HCT116 (cell line): ENCODE data around the gene WDR72. TPM values are rescaled to one million over a fixed set of nuclear protein-coding genes. Genes with fewer than 3 reads are reported as not detected.
"Not testable (repeated sequence)": the region's sequence is repeated elsewhere in the genome, so short reads cannot be mapped to it uniquely, and the experiment has no call there.

Experiments
- ATAC-seq: fragments of 200-7000 bp; cut with Tn5 transposase; 2 replicates; pipeline ENCODE4 v1.9.1; 2020; ENCODE audit warnings: mild to moderate bottlenecking, moderate library complexity
- BruUV-seq: library from RNA; stranded (reverse); fragments of 400-500 nt; replicated peaks from 2 replicates; lab custom pipeline; 2021; lab: Mats Ljungman, UMichigan
- CTCF ChIA-PET: fragments of 300-600 bp; sonication (Branson Sonifier 250); formaldehyde crosslinking; loops from one replicate; lab custom pipeline; 2021; ENCODE audit warnings: antibody characterized with exemption; lab: Charles Lee
- POLR2A ChIA-PET: fragments of 300-600, 350-600 bp; sonication (Branson Sonifier 250); formaldehyde crosslinking; loops from one replicate; lab custom pipeline; 2021; ENCODE audit warnings: antibody characterized with exemption; lab: Charles Lee
- RAD21 ChIA-PET, 2 experiments: fragments of 300-600 bp; sonication (Branson Sonifier 250); formaldehyde crosslinking; loops; one replicate each; lab custom pipeline; 2023; ENCODE audit warnings: low total read pairs in 2 of 2; ENCODE audit not compliant: uncharacterized antibody in 2 of 2, unreplicated experiment in 2 of 2, low non-redundant PET in 1 of 2; lab: Charles Lee
- DNase-seq: peaks from one replicate; pipeline ENCODE4 v3.0.0-alpha.2; 2010; ENCODE audit warnings: low read depth, low spot score
- H2AFZ ChIP-seq: fragments of 200-600 bp; shearing (Covaris generic), sonication (generic); 2 replicates; pipeline ENCODE4 v1.6.1; 2017; ENCODE audit warnings: low read depth, mixed run types, mixed read lengths, antibody characterized with exemption, low read length; ENCODE audit not compliant: poor library complexity, severe bottlenecking
- H3K27ac ChIP-seq: 2 replicates; pipeline ENCODE4 v1.5.1; 2012; ENCODE audit warnings: low read depth, low read length
- H3K27me3 ChIP-seq: fragments of 200-600 bp; sonication (generic); 2 replicates; pipeline ENCODE4 v1.6.1; 2016; ENCODE audit warnings: mixed run types, low read length, mixed read lengths; ENCODE audit not compliant: insufficient read depth
- H3K36me3 ChIP-seq, 2 experiments: fragments of 200-500 bp in 1 of 2; fragments of 200-600 bp in 1 of 2; sonication (Bioruptor generic) in 1 of 2; sonication (generic) in 1 of 2; 2 replicates each; pipeline versions ENCODE4 v1.5.1 to v1.6.1; 2014 to 2016; ENCODE audit warnings: low read length in 2 of 2, inconsistent platforms in 1 of 2, mixed read lengths in 1 of 2, mixed run types in 1 of 2; ENCODE audit not compliant: insufficient read depth in 2 of 2, control insufficient read depth in 1 of 2
- H3K4me1 ChIP-seq, 2 experiments: fragments of 200-600 bp in 1 of 2; sonication (generic) in 1 of 2; 2 replicates each; pipeline versions ENCODE4 v1.5.1 to v1.6.1; 2012 to 2017; ENCODE audit warnings: low read length in 2 of 2, inconsistent platforms in 1 of 2, mild to moderate bottlenecking in 1 of 2, mixed read lengths in 1 of 2, mixed run types in 1 of 2, moderate library complexity in 1 of 2; ENCODE audit not compliant: insufficient read depth in 2 of 2, control insufficient read depth in 1 of 2
- H3K4me2 ChIP-seq: fragments of 200-600 bp; sonication (generic); 2 replicates; pipeline ENCODE4 v1.6.1; 2017; ENCODE audit warnings: mixed run types, low read length, mixed read lengths
- H3K4me3 ChIP-seq, 2 experiments: fragments of 200-600 bp in 1 of 2; sonication (generic) in 1 of 2; replicated peaks in 1 of 2; 2 replicates each; pipeline ENCODE4 v1.5.1; 2011 to 2016; ENCODE audit warnings: low read length in 2 of 2, control low read depth in 1 of 2, low read depth in 1 of 2, mild to moderate bottlenecking in 1 of 2, mixed read lengths in 1 of 2, mixed run types in 1 of 2
- H3K79me2 ChIP-seq: fragments of 200-600 bp; sonication (generic); 2 replicates; pipeline ENCODE4 v1.6.1; 2017; ENCODE audit warnings: mild to moderate bottlenecking, mixed run types, low read length, moderate library complexity, mixed read lengths; ENCODE audit not compliant: insufficient read depth
- H3K9ac ChIP-seq: fragments of 200-600 bp; sonication (generic); 2 replicates; pipeline ENCODE4 v1.6.1; 2016; ENCODE audit warnings: low read length, mixed read lengths
- H3K9me2 ChIP-seq: fragments of 200-600 bp; sonication (generic), shearing (Covaris generic); 2 replicates; pipeline ENCODE4 v1.6.1; 2017; ENCODE audit warnings: mixed run types, mild to moderate bottlenecking, moderate library complexity; ENCODE audit not compliant: insufficient read depth
- H3K9me3 ChIP-seq, 2 experiments: fragments of 200-500 bp in 1 of 2; fragments of 200-600 bp in 1 of 2; sonication (Bioruptor generic) in 1 of 2; sonication (generic) in 1 of 2; 2 replicates each; pipeline ENCODE4 v1.6.1; 2014 to 2017; ENCODE audit warnings: low read length in 2 of 2, mixed read lengths in 2 of 2, inconsistent platforms in 1 of 2, low read depth in 1 of 2, mild to moderate bottlenecking in 1 of 2, mixed run types in 1 of 2, moderate library complexity in 1 of 2; ENCODE audit not compliant: control insufficient read depth in 1 of 2, insufficient read depth in 1 of 2
- H4K20me1 ChIP-seq: fragments of 200-600 bp; sonication (generic), shearing (Covaris generic); 2 replicates; pipeline ENCODE4 v1.6.1; 2017; ENCODE audit warnings: mixed run types, mild to moderate bottlenecking, moderate library complexity; ENCODE audit not compliant: insufficient read depth
- CEBPB ChIP-seq: IDR thresholded peaks from 2 replicates; pipeline ENCODE4 v1.6.1; 2012; ENCODE audit warnings: low read depth
- EGR1 ChIP-seq: IDR thresholded peaks from 2 replicates; pipeline ENCODE4 v1.6.1; 2012; ENCODE audit warnings: low read depth
- EZH2 ChIP-seq: fragments of 200-600 bp; sonication (generic); IDR thresholded peaks from 2 replicates; pipeline ENCODE4 v1.6.1; 2017; ENCODE audit warnings: antibody characterized with exemption, mixed run types
- MAX ChIP-seq: IDR thresholded peaks from 2 replicates; pipeline ENCODE4 v1.6.1; 2012
- REST ChIP-seq: IDR thresholded peaks from 2 replicates; pipeline ENCODE4 v1.6.1; 2012; ENCODE audit warnings: low read depth
- SIN3A ChIP-seq: IDR thresholded peaks from 2 replicates; pipeline ENCODE4 v1.6.1; 2012; ENCODE audit warnings: low read depth
- TCF7L2 ChIP-seq: IDR thresholded peaks from 2 replicates; pipeline ENCODE4 v1.7.0; 2011; ENCODE audit warnings: borderline replicate concordance, inconsistent platforms; ENCODE audit not compliant: insufficient read depth, insufficient read length; ENCODE audit errors: extremely low read depth
- ZFX ChIP-seq: fragments of 450-650 bp; IDR thresholded peaks from 2 replicates; pipeline ENCODE4 v1.6.1; 2017
- intact Hi-C: fragments of 100-400 bp; cut with micrococcal nuclease; formaldehyde crosslinking; loops from 2 replicates; pipeline ENCODE4 v1.10.0; 2022
- total RNA-seq: library from RNA; stranded (reverse); gene quantifications from one replicate; pipeline ENCODE4 v1.2.1, GENCODE V29; 2021; ENCODE audit not compliant: unreplicated experiment

Gene WDR72
- total RNA-seq, 1 experiment from 2014 or later: 5.8 TPM

GRCh38 chr15:53786401-53786800 lies 26.9 kb upstream of the WDR72 start:
- CTCF ChIA-PET: no interaction called here
- RAD21 ChIA-PET: no interaction called here
- no TSS peak for BruUV-seq

GRCh38 chr15:53785241-53785640 lies 25.8 kb upstream of the WDR72 start:
- H3K9me3 ChIP-seq, CTCF ChIA-PET, H3K27ac ChIP-seq, ATAC-seq, H3K9me2 ChIP-seq, H4K20me1 ChIP-seq, H3K4me1 ChIP-seq, H3K4me3 ChIP-seq, H3K9ac ChIP-seq, POLR2A ChIA-PET, RAD21 ChIA-PET, intact Hi-C loops, H2AFZ ChIP-seq, DNase-seq, H3K27me3 ChIP-seq, H3K79me2 ChIP-seq, H3K4me2 ChIP-seq, H3K36me3 ChIP-seq, BruUV-seq: not testable (repeated sequence)

More at GRCh38 chr15:53786401-53786800, 26.9 kb upstream of the WDR72 start:
- DNase-seq: no peak
- Histone ChIP-seq H3K79me2 (no peaks in the 10 kb centered on the region), H3K27me3 (peaks cover 4% of the 10 kb centered on the region; the same call in 1 of the 2 replicates), H3K4me2 (no peak overlapping the region), H3K9me3 (no peaks in the 10 kb centered on the region), H3K4me1 (no peaks in the 10 kb centered on the region), H3K4me3 (no peak overlapping the region), H3K36me3 (no peaks in the 10 kb centered on the region), H4K20me1 (no peaks in the 10 kb centered on the region), H2AFZ (no peak overlapping the region), H3K9ac (no peak overlapping the region), H3K27ac (no peak overlapping the region), H3K9me2 (no peaks in the 10 kb centered on the region)
- ATAC-seq: no peak
- intact Hi-C loops: no loop called here
- TF ChIP-seq EZH2: no peak
- POLR2A ChIA-PET: no interaction called here

- Histone ChIP-seq H3K9me2 (no peaks in the 10 kb centered on the region), H3K9ac (no peak overlapping the region), H4K20me1 (no peaks in the 10 kb centered on the region; the same call in 1 of the 2 replicates), H3K36me3 (no peaks in the 10 kb centered on the region), H3K9me3 (no peaks in the 10 kb centered on the region), H3K4me1 (no peaks in the 10 kb centered on the region), H3K4me3 (no peak overlapping the region), H3K27me3 (no peaks in the 10 kb centered on the region), H3K4me2 (no peak overlapping the region), H3K27ac (no peak overlapping the region), H2AFZ (no peak overlapping the region), H3K79me2 (no peaks in the 10 kb centered on the region)
- no TSS peak for BruUV-seq
- ATAC-seq: no peak
- intact Hi-C loops: no loop called here
- DNase-seq: no peak
- RAD21 ChIA-PET: no interaction called here
- POLR2A ChIA-PET: no interaction called here
- CTCF ChIA-PET: no interaction called here
- TF ChIP-seq MAX (no peak), TCF7L2 (no peak), ZFX (no peak), SIN3A (no peak), EGR1 (no peak), REST (no peak), CEBPB (no peak)
Measured at GRCh38 chr15:53762916-53763315, 3.5 kb upstream of the WDR72 start.
